ENCODE measurements around the gene UNK. TPM values are rescaled to one million over a fixed set of nuclear protein-coding genes. Genes with fewer than 3 reads are reported as not detected.

UNK gene, protein sequence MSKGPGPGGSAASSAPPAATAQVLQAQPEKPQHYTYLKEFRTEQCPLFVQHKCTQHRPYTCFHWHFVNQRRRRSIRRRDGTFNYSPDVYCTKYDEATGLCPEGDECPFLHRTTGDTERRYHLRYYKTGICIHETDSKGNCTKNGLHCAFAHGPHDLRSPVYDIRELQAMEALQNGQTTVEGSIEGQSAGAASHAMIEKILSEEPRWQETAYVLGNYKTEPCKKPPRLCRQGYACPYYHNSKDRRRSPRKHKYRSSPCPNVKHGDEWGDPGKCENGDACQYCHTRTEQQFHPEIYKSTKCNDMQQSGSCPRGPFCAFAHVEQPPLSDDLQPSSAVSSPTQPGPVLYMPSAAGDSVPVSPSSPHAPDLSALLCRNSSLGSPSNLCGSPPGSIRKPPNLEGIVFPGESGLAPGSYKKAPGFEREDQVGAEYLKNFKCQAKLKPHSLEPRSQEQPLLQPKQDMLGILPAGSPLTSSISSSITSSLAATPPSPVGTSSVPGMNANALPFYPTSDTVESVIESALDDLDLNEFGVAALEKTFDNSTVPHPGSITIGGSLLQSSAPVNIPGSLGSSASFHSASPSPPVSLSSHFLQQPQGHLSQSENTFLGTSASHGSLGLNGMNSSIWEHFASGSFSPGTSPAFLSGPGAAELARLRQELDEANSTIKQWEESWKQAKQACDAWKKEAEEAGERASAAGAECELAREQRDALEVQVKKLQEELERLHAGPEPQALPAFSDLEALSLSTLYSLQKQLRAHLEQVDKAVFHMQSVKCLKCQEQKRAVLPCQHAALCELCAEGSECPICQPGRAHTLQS
- total RNA-seq = 10 to 100 TPM; 31.0 to 51.7 TPM

DNA sequence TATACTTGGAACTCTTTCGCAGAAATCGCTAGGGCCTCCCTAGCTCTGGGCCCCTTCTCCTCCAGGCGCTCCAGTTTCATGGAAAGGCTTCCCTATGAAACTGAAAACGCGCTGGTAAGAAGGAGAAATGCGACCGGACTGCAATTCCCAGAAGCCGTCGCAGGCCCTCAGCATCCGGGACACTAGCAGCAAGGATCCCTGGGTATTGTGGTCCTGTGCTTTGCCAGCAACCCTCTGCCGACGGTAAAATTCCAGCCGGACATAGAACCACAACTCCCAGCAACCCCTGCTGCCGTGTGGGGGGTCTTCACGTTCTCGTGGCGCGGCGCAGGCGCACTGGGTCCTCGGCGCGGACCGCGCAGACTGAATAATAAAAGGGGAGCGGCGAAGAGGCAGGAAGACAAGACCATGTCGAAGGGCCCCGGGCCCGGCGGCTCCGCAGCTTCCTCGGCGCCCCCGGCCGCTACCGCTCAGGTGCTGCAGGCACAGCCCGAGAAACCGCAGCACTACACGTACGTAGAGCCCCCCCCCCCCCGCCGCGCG lies at the start of gene UNK:
UNK (plus strand) TSS at position 334 of the 543 bp plus-strand sequence; CDS start at position 409, 75 bp downstream.
- TF ChIP-seq, protein P1, sequence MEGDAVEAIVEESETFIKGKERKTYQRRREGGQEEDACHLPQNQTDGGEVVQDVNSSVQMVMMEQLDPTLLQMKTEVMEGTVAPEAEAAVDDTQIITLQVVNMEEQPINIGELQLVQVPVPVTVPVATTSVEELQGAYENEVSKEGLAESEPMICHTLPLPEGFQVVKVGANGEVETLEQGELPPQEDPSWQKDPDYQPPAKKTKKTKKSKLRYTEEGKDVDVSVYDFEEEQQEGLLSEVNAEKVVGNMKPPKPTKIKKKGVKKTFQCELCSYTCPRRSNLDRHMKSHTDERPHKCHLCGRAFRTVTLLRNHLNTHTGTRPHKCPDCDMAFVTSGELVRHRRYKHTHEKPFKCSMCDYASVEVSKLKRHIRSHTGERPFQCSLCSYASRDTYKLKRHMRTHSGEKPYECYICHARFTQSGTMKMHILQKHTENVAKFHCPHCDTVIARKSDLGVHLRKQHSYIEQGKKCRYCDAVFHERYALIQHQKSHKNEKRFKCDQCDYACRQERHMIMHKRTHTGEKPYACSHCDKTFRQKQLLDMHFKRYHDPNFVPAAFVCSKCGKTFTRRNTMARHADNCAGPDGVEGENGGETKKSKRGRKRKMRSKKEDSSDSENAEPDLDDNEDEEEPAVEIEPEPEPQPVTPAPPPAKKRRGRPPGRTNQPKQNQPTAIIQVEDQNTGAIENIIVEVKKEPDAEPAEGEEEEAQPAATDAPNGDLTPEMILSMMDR (IDR thresholded peaks at IDR 0.05) = no peak
- H3K27me3 ChIP-seq (replicated peaks; ENCODE audit: insufficient read depth) = no peaks in the 10 kb centered on the region
- H3K4me1 ChIP-seq (ENCODE audit: control insufficient read depth in 1 of 2, low read depth in 2 of 2) = peaks cover 7 to 51% of the 10 kb centered on the region in 2 donors

DNA sequence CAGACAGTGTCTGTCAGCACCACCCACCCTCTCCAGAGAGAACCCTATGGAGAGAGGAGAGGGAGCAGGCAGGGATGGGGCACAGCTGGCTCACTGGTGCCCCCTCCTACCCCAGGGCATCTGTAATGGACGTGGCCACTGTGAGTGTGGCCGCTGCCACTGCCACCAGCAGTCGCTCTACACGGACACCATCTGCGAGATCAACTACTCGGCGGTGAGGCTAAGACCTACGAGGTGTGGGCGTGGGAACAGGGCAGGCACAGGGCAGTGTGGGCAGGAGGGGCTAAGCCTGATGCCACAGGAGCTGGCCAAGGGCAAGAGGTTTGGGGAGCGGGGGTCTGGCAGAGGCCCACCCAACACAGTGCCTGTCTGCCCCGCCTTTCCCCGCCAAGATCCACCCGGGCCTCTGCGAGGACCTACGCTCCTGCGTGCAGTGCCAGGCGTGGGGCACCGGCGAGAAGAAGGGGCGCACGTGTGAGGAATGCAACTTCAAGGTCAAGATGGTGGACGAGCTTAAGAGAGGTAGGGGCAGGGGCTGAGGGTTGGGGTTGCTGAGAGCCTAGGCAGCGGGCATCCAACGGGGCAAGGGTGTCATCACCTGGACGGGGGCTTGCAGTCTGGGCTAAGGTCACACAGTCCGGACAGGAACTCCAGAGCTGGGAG lies 48.3 kb upstream of the UNK start:
- H3K36me3 ChIP-seq = no peaks in the 10 kb centered on the region
- H3K9me3 ChIP-seq = no peaks in the 10 kb centered on the region
- no peak overlapping the region for H3K27ac ChIP-seq
- TF ChIP-seq, protein P1 (IDR thresholded peaks at IDR 0.05) = no peak
- H3K27me3 ChIP-seq (replicated peaks; ENCODE audit: insufficient read depth) = no peaks in the 10 kb centered on the region
- H3K4me1 ChIP-seq (ENCODE audit: control insufficient read depth in 1 of 2, low read depth in 2 of 2) = no peaks in the 10 kb centered on the region
- no peak overlapping the region for H3K4me3 ChIP-seq
- DNase-seq (ENCODE audit: low spot score) (no peak), ATAC-seq (ENCODE audit: insufficient number of reproducible peaks, low FRiP score, low read depth) (no peak)

More for the DNA sequence above, at the start of gene UNK:
- peak within 1 kb of the TSS; percentile 77 for H3K4me3 ChIP-seq
- no peaks in the 10 kb centered on the region for H3K9me3 ChIP-seq
- DNase-seq (ENCODE audit: low spot score) (peak; percentile 93), ATAC-seq (ENCODE audit: insufficient number of reproducible peaks, low FRiP score, low read depth) (peak; percentile 80)
- peak within 1 kb of the TSS; percentile 94 to 97 for H3K27ac ChIP-seq
- no peaks in the 10 kb centered on the region for H3K36me3 ChIP-seq

GRCh38 chr17:75737133-75737962 lies 47.3 kb upstream of the UNK start:
- DNase-seq (ENCODE audit: low spot score) (no peak), ATAC-seq (ENCODE audit: insufficient number of reproducible peaks, low FRiP score, low read depth) (no peak)
- H3K4me3 ChIP-seq = no peak overlapping the region
- H3K4me1 ChIP-seq (ENCODE audit: control insufficient read depth in 1 of 2, low read depth in 2 of 2) = no peaks in the 10 kb centered on the region
- H3K27ac ChIP-seq = no peak overlapping the region
- TF ChIP-seq, protein P1 (IDR thresholded peaks at IDR 0.05) = no peak
- no peaks in the 10 kb centered on the region for H3K27me3 ChIP-seq (replicated peaks; ENCODE audit: insufficient read depth)
- no peaks in the 10 kb centered on the region for H3K36me3 ChIP-seq
- no peaks in the 10 kb centered on the region for H3K9me3 ChIP-seq

DNA sequence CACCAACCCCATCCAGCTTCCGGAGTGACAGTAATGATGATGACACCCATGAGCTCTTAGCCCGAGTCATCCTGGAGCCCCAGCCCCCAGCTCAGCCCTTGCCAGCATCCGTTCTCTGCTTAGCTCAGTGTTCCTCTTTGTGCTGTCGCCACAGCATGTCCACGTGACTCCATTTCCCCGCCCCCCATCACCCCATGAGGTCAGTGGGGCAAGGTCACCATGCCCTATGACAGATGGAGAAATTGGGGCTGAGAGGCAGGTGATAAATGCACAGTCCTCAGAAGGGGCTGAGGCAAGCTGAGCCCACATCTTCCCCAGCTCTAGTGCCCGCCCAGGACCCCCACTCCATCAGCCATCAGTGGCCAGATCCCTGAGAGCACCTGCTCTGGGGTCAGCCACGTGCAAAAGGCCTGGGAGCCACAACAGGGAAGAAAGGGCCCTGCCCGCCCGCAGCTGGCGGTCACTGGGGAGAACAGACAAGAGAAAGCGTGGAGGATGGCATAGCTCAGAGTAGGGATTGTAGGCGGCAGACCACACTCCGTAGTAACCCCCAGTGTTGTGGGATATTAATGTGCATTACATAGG lies 46.3 kb upstream of the UNK start:
- ATAC-seq (ENCODE audit: insufficient number of reproducible peaks, low FRiP score, low read depth) (no peak), DNase-seq (ENCODE audit: low spot score) (no peak)
- Histone ChIP-seq H3K9me3 (no peaks in the 10 kb centered on the region), H3K27me3 (replicated peaks; ENCODE audit: insufficient read depth) (no peaks in the 10 kb centered on the region), H3K4me3 (no peak overlapping the region), H3K27ac (no peak overlapping the region), H3K36me3 (no peaks in the 10 kb centered on the region), H3K4me1 (ENCODE audit: control insufficient read depth in 1 of 2, low read depth in 2 of 2) (no peaks in the 10 kb centered on the region)
- TF ChIP-seq, protein P1 (IDR thresholded peaks at IDR 0.05) = no peak
